SK-N-SH (cell line): Measurements from ENCODE around the gene GADL1. TPM values are rescaled to one million over a fixed set of nuclear protein-coding genes. Genes with fewer than 3 reads are reported as not detected.

Experiments used
- CTCF ChIA-PET: fragments of 300-600, 350-600 bp; formaldehyde crosslinking; extraction: SDS; loops from one replicate; lab custom pipeline; 2021; lab: Yijun Ruan, JAX
- POLR2A ChIA-PET: fragments of 350-600 bp; sonication (Branson Sonifier 250); formaldehyde crosslinking; extraction: SDS; loops from one replicate; lab custom pipeline; 2020; ENCODE audit warnings: antibody characterized with exemption, inconsistent platforms; lab: Yijun Ruan, JAX
- DNase-seq: peaks from one replicate; pipeline ENCODE4 v3.0.0; 2012
- H2AFZ ChIP-seq: fragments of 200-600 bp; sonication (generic); 2 replicates; pipeline ENCODE4 v1.8.1; 2016; ENCODE audit warnings: antibody characterized with exemption, mild to moderate bottlenecking, low read depth
- H3F3A ChIP-seq: fragments of 200-600 bp; sonication (generic); replicated peaks from 2 replicates; pipeline ENCODE3; 2016; ENCODE audit warnings: antibody characterized with exemption, mild to moderate bottlenecking; ENCODE audit not compliant: insufficient read depth
- H3K27ac ChIP-seq, 2 experiments: fragments of 200-500 bp in 1 of 2; fragments of 200-600 bp in 1 of 2; sonication (Bioruptor generic) in 1 of 2; sonication (generic), shearing (Covaris generic) in 1 of 2; 2 replicates each; pipeline versions ENCODE4 v1.5.1 to v1.6.1; 2014 to 2016; ENCODE audit warnings: low read depth in 2 of 2, inconsistent platforms in 1 of 2, low read length in 1 of 2, mild to moderate bottlenecking in 1 of 2, mixed read lengths in 1 of 2
- H3K27me3 ChIP-seq: fragments of 200-600 bp; sonication (generic), shearing (Covaris generic); 2 replicates; pipeline ENCODE4 v1.6.1; 2016; ENCODE audit warnings: mixed run types; ENCODE audit not compliant: insufficient read depth
- H3K36me3 ChIP-seq, 2 experiments: fragments of 200-500 bp in 1 of 2; fragments of 200-600 bp in 1 of 2; sonication (Bioruptor generic) in 1 of 2; sonication (generic) in 1 of 2; replicated peaks in 1 of 2; 2 replicates each; pipeline versions ENCODE3 to v1.5.1; 2014 to 2016; ENCODE audit warnings: low read length in 1 of 2, mild to moderate bottlenecking in 1 of 2; ENCODE audit not compliant: insufficient read depth in 2 of 2, control insufficient read depth in 1 of 2
- H3K4me1 ChIP-seq, 2 experiments: fragments of 200-500 bp in 1 of 2; fragments of 200-600 bp in 1 of 2; sonication (Bioruptor generic) in 1 of 2; sonication (generic), shearing (Covaris generic) in 1 of 2; 2 replicates each; pipeline versions ENCODE4 v1.5.1 to v1.6.1; 2014 to 2016; ENCODE audit warnings: low read depth in 1 of 2, low read length in 1 of 2, mixed run types in 1 of 2; ENCODE audit not compliant: insufficient read depth in 2 of 2, control insufficient read depth in 1 of 2
- H3K4me2 ChIP-seq: fragments of 200-600 bp; sonication (generic), shearing (Covaris generic); 2 replicates; pipeline ENCODE4 v1.6.1; 2017; ENCODE audit warnings: mixed run types
- H3K4me3 ChIP-seq, 2 experiments: fragments of 200-500 bp in 1 of 2; fragments of 200-600 bp in 1 of 2; sonication (Bioruptor generic) in 1 of 2; sonication (generic), shearing (Covaris generic) in 1 of 2; 2 replicates each; pipeline versions ENCODE4 v1.5.1 to v1.8.1; 2014 to 2016; ENCODE audit warnings: low read depth in 2 of 2, inconsistent platforms in 1 of 2, low read length in 1 of 2, mild to moderate bottlenecking in 1 of 2, mixed read lengths in 1 of 2, moderate library complexity in 1 of 2
- H3K79me2 ChIP-seq: fragments of 200-600 bp; sonication (generic); 2 replicates; pipeline ENCODE4 v1.8.1; 2017; ENCODE audit warnings: mild to moderate bottlenecking; ENCODE audit not compliant: insufficient read depth
- H3K9ac ChIP-seq: fragments of 200-600 bp; sonication (generic); 2 replicates; pipeline ENCODE4 v1.6.1; 2017; ENCODE audit warnings: mixed run types
- H3K9me2 ChIP-seq: fragments of 200-600 bp; sonication (generic); 2 replicates; pipeline ENCODE4 v1.6.1; 2017; ENCODE audit warnings: mixed run types
- H3K9me3 ChIP-seq: fragments of 200-600 bp; sonication (generic); 2 replicates; pipeline ENCODE4 v1.6.1; 2017; ENCODE audit warnings: mixed run types, mild to moderate bottlenecking, moderate library complexity
- H4K20me1 ChIP-seq: fragments of 200-600 bp; sonication (generic); 2 replicates; pipeline ENCODE4 v1.6.1; 2017; ENCODE audit warnings: mild to moderate bottlenecking, mixed run types; ENCODE audit not compliant: insufficient read depth
- CHD2 ChIP-seq: fragments of 150-350 bp; IDR thresholded peaks from 2 replicates; pipeline ENCODE4 v1.6.1; 2018; ENCODE audit warnings: low read length; ENCODE audit not compliant: partially characterized antibody
- CTCF ChIP-seq: fragments of 200-600 bp; sonication (generic); IDR thresholded peaks from 2 replicates; pipeline ENCODE4 v1.6.1; 2017; ENCODE audit warnings: antibody characterized with exemption, mild to moderate bottlenecking, moderate library complexity
- ELF1 ChIP-seq: IDR thresholded peaks from 2 replicates; pipeline ENCODE4 v1.4.0; 2012
- EZH2phosphoT487 ChIP-seq: fragments of 200-600 bp; sonication (generic); IDR thresholded peaks from 2 replicates; pipeline ENCODE4 v1.6.1; 2017; ENCODE audit warnings: low read depth, mixed run types, mild to moderate bottlenecking, antibody characterized with exemption, moderate library complexity, borderline replicate concordance
- FOSL2 ChIP-seq: IDR thresholded peaks from 2 replicates; pipeline ENCODE4 v1.4.0; 2012; ENCODE audit warnings: low read depth, mild to moderate bottlenecking, moderate library complexity, borderline replicate concordance
- FOXJ3 ChIP-seq: sonication (generic); formaldehyde crosslinking; IDR thresholded peaks from 2 replicates; pipeline ENCODE4 v1.5.1; 2020; ENCODE audit warnings: mild to moderate bottlenecking, missing genetic modification reagents
- FOXM1 ChIP-seq: IDR thresholded peaks from 2 replicates; pipeline ENCODE4 v1.4.0; 2012; ENCODE audit warnings: low read depth, mild to moderate bottlenecking
- IRF3 ChIP-seq: fragments of 150-350 bp; IDR thresholded peaks from 2 replicates; pipeline ENCODE4 v1.6.1; 2016; ENCODE audit warnings: mild to moderate bottlenecking, low read depth, low read length
- JUND ChIP-seq: IDR thresholded peaks from 2 replicates; pipeline ENCODE4 v1.4.0; 2012
- MAX ChIP-seq: IDR thresholded peaks from 2 replicates; pipeline ENCODE4 v1.4.0; 2012; ENCODE audit warnings: low read depth
- MEF2A ChIP-seq: IDR thresholded peaks from 2 replicates; pipeline ENCODE4 v1.4.0; 2012; ENCODE audit warnings: low read depth, borderline replicate concordance
- NRF1 ChIP-seq: IDR thresholded peaks from 2 replicates; pipeline ENCODE4 v1.6.1; 2012; ENCODE audit warnings: low read depth, mild to moderate bottlenecking, low read length
- POLR2AphosphoS5 ChIP-seq: IDR thresholded peaks from 2 replicates; pipeline ENCODE4 v1.6.1; 2012; ENCODE audit warnings: low read depth, low read length
- RCOR1 ChIP-seq: fragments of 150-350 bp; IDR thresholded peaks from 2 replicates; pipeline ENCODE4 v1.6.1; 2017; ENCODE audit warnings: antibody characterized with exemption, low read length
- RFX5 ChIP-seq: IDR thresholded peaks from 2 replicates; pipeline ENCODE4 v1.6.1; 2012; ENCODE audit warnings: mild to moderate bottlenecking, improper control_type of control experiment, low read length
- RXRA ChIP-seq: IDR thresholded peaks from 2 replicates; pipeline ENCODE4 v1.4.0; 2012; ENCODE audit warnings: low read depth, mild to moderate bottlenecking, borderline replicate concordance
- TCF12 ChIP-seq: IDR thresholded peaks from 2 replicates; pipeline ENCODE4 v1.4.0; 2012
- YY1 ChIP-seq: IDR thresholded peaks from 2 replicates; pipeline ENCODE4 v1.4.0; 2012; ENCODE audit warnings: low read depth, mild to moderate bottlenecking
- ZBTB33 ChIP-seq: IDR thresholded peaks from 2 replicates; pipeline ENCODE4 v1.4.0; 2012; ENCODE audit warnings: low read depth, borderline replicate concordance
- WGBS: methylation state at CpG from one replicate; pipeline ENCODE4 v1.1.6; 2017; ENCODE audit warnings: low lambda C conversion rate; 5-methylcytosine and 5-hydroxymethylcytosine counted together
- polyA plus RNA-seq, 3 experiments: library from polyadenylated mRNA; depleted of rRNA; stranded (reverse); fragments of >200 nt; gene quantifications; 2 replicates each; pipeline ENCODE4 v1.2.3, GENCODE V29; 2012
- TF ChIP-seq, protein P1 (sequence below): fragments of 150-350 bp; IDR thresholded peaks from 2 replicates; pipeline ENCODE4 v1.6.1; 2017; ENCODE audit warnings: antibody characterized with exemption, low read length, low read depth, borderline replicate concordance

Gene GADL1
- polyA plus RNA-seq, 1 of the 3 experiments (the other 2 are of a cell fraction): not detected

GRCh38 chr3:30741889-30742288 is 152.6 kb downstream of the GADL1 start:
- Histone ChIP-seq H3K4me2 (no peak overlapping the region), H3K4me1 (peaks cover 0 to under 1% of the 10 kb centered on the region in 2 experiments; a peak in 1 of 4 replicates), H3K4me3 (no peak overlapping the region), H4K20me1 (no peaks in the 10 kb centered on the region), H3K9me3 (no peaks in the 10 kb centered on the region), H3K79me2 (no peaks in the 10 kb centered on the region), H3K27ac (no peak overlapping the region), H3F3A (no peaks in the 10 kb centered on the region), H3K9me2 (no peaks in the 10 kb centered on the region), H2AFZ (no peak overlapping the region), H3K9ac (no peak overlapping the region), H3K36me3 (no peaks in the 10 kb centered on the region), H3K27me3 (no peaks in the 10 kb centered on the region)
- ChIA-PET POLR2A (no interaction called here), CTCF (interaction anchor here (1.0 to 1.5 kb wide), 3 partner anchors 9 to 543 kb away, joined by 3 to 6 read pairs (median 3); no protein-coding TSS in a partner anchor)
- 80% methylated on average over 1 of the region's 2 CpGs for WGBS
- no peak for TF ChIP-seq JUND
- TF ChIP-seq EZH2phosphoT487: no peak
- no peak for TF ChIP-seq MAX
- TF ChIP-seq ELF1: no peak
- no peak for TF ChIP-seq YY1
- no peak for TF ChIP-seq TCF12
- TF ChIP-seq FOXM1: no peak
- no peak for DNase-seq

DNA sequence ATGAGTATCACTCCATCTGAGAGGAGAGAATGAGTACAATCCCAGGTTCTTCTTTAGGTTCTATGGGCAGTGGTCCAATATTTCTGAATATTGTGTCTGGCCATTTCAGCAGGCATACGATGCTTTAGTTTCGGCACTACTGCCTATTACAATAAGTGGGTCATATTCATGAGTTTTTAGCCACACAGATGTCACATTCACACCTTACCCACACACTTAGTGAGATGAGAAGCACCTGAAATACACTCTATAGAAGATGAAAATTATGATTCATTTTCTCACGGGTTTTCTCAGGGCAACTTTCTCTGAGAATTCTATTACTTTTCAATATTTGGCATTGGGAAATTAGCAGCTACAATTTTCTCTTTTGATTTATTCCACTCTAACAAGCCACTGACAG is 155.9 kb downstream of the GADL1 start:
- H3K9ac ChIP-seq: no peak overlapping the region
- no peak overlapping the region for H3K4me2 ChIP-seq
- H4K20me1 ChIP-seq: no peaks in the 10 kb centered on the region
- no peak overlapping the region for H2AFZ ChIP-seq
- TF ChIP-seq FOXJ3 (CRISPR knock-in tag) (no peak), CHD2 (no peak), RXRA (no peak), ELF1 (no peak), RCOR1 (no peak), EZH2phosphoT487 (no peak), RFX5 (no peak), FOXM1 (no peak), MAX (no peak), IRF3 (no peak), CTCF (no peak), MEF2A (no peak), ZBTB33 (no peak), POLR2AphosphoS5 (no peak), FOSL2 (no peak), NRF1 (no peak)
- TF ChIP-seq, protein P1, sequence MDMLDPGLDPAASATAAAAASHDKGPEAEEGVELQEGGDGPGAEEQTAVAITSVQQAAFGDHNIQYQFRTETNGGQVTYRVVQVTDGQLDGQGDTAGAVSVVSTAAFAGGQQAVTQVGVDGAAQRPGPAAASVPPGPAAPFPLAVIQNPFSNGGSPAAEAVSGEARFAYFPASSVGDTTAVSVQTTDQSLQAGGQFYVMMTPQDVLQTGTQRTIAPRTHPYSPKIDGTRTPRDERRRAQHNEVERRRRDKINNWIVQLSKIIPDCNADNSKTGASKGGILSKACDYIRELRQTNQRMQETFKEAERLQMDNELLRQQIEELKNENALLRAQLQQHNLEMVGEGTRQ: no peak
- TF ChIP-seq, all 33 proteins: peak for 0
- Histone ChIP-seq H3K36me3 (no peaks in the 10 kb centered on the region), H3K4me1 (no peaks in the 10 kb centered on the region), H3K27me3 (no peaks in the 10 kb centered on the region), H3K4me3 (no peak overlapping the region), H3F3A (no peaks in the 10 kb centered on the region), H3K79me2 (no peaks in the 10 kb centered on the region), H3K9me3 (no peaks in the 10 kb centered on the region), H3K27ac (no peak overlapping the region), H3K9me2 (no peaks in the 10 kb centered on the region)
- POLR2A ChIA-PET: no interaction called here
- 95% methylated on average over 3 of the region's 3 CpGs for WGBS
- no peak for DNase-seq
- CTCF ChIA-PET: interaction anchor here (1.0 to 2.0 kb wide), 2 partner anchors 10 to 13 kb away, joined by 3 to 4 read pairs; no protein-coding TSS in a partner anchor
